ENCODE data around the gene TMEM63A.
A peak's percentile ranks its signal among the peaks of the same experiment; 100 is the strongest.
"Not testable (repeated sequence)": the region's sequence is repeated elsewhere in the genome, so short reads cannot be mapped to it uniquely, and the experiment has no call there.

The TMEM63A gene

DNA sequence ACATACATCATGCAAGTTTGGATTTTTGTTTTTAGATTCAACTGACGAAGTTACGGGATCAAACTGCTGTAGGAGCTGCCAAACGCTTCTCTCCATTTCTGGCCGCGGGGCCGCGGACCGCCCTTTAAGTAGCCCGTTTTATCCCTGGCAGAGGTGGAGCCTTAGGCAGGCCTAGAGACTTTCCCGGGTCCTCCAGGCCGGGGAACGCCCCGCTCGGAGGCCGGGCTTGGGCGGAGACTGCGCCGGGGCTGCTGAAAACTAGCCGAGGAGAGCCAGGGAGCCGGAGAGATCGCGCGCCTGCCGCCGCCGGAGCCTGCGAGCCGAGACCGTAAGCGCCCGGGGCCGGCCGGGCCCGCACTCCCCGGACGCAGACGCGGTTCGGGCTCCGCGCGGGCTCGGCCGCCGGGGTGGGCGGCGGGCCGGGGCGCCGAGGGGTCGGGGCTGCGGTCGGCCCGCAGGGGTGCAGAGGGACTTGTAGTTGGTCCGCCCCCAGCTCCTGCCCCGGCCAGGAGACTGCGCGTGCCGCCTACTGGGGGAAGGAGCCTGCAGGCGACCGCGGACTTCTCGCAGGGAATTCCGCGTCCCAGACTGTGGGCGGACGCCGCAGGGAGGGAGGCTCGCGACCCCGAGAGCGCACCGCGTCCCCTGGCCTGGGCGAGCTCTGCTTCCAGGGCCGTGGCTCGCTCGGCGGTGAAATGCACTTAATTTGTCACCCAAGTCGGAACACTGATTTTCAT, 72.2 kb downstream of the TMEM63A start, which contains the start of gene EPHX1:
EPHX1 (plus strand) TSS at position 283 of the 737 bp plus-strand sequence. CDS start 18,606 bp downstream, outside the sequence.
- no peak for TF ChIP-seq PAX5 (IDR thresholded peaks at IDR 0.05; ENCODE audit: insufficient read depth, low read length, severe bottlenecking)
- TF ChIP-seq POU2F2 (IDR thresholded peaks at IDR 0.05; ENCODE audit: low read depth, low read length), result no peak
- TF ChIP-seq POLR2AphosphoS5 (IDR thresholded peaks at IDR 0.05; ENCODE audit: low read depth, low read length), result no peak
- no peak for TF ChIP-seq SPI1 (IDR thresholded peaks at IDR 0.05; ENCODE audit: low read depth, low read length)
- TF ChIP-seq TAF1 (IDR thresholded peaks at IDR 0.05; ENCODE audit: low read depth, low read length), result no peak
- no peak for TF ChIP-seq POLR2A (IDR thresholded peaks at IDR 0.05; ENCODE audit: low read depth, low read length)
- FAIRE-seq (peak; percentile 26), DNase-seq (ENCODE audit: insufficient read length, low spot score) (peak; percentile 91)

DNA sequence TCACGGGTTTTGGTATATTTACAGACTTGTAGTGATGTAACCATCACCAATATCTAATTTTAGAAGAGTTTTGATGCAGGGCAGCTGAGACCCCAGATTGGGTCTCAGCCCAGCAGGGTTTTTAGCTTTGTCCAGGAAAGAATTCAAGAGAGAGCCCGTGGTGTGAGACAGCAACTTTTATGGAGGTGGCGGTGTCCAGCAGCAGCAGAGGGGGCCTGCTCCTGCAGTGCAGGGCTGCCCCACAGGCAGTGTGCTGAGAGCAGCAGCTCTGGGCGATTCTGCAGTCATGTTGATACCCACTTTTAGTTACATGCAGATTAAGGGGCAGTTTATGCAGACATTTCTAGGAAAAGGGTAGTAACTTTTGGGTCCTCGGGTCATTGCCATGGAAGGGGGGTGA, 74.0 kb downstream of the TMEM63A start:
- FAIRE-seq (no peak), DNase-seq (ENCODE audit: insufficient read length, low spot score) (no peak)
- TF ChIP-seq POLR2AphosphoS5 (IDR thresholded peaks at IDR 0.05; ENCODE audit: low read depth, low read length), result no peak
- no peak for TF ChIP-seq SPI1 (IDR thresholded peaks at IDR 0.05; ENCODE audit: low read depth, low read length)
- no peak for TF ChIP-seq PAX5 (IDR thresholded peaks at IDR 0.05; ENCODE audit: insufficient read depth, low read length, severe bottlenecking)
- no peak for TF ChIP-seq POLR2A (IDR thresholded peaks at IDR 0.05; ENCODE audit: low read depth, low read length)
- TF ChIP-seq TAF1 (IDR thresholded peaks at IDR 0.05; ENCODE audit: low read depth, low read length), result no peak
- TF ChIP-seq POU2F2 (IDR thresholded peaks at IDR 0.05; ENCODE audit: low read depth, low read length), result no peak

DNA sequence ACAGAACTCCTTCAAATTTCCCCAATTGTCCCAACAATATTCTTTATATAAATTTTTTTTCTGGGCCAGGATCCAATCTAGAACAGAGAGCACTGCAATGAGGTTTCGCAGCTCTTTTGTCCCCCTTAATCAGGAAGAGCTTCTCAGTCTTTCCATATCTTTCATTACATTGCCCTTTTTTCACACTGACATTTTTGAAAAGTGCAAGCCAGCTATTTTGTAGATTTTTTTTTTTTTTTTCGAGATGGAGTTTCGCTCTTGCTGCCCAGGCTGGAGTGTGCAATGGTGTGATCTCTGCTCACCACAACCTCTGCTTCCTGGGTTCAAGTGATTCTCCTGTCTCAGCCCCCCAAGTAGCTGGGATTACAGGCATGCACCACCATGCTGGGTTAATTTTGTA, 75.4 kb downstream of the TMEM63A start:
- DNase-seq (ENCODE audit: insufficient read length, low spot score); FAIRE-seq: not testable (repeated sequence)

DNA sequence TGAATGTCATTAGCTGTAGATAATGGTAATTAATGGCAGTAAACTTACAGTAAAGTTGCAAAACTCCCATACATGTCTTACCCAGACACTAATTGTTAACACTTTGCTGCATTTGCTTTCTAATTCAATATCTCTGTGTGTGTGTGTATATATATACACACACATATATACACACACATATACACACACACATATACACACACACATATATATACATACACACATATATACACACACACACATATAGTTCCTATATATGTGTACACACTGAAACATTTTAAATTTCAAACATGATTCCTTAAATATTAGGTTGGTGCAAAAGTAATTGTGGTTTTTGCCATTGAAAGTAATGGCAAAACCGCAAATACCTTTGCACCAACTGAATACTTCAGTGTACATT, 75.9 kb downstream of the TMEM63A start:
- FAIRE-seq (no peak), DNase-seq (ENCODE audit: insufficient read length, low spot score) (no peak)
- TF ChIP-seq POLR2AphosphoS5 (IDR thresholded peaks at IDR 0.05; ENCODE audit: low read depth, low read length) (no peak), TAF1 (IDR thresholded peaks at IDR 0.05; ENCODE audit: low read depth, low read length) (no peak), POU2F2 (IDR thresholded peaks at IDR 0.05; ENCODE audit: low read depth, low read length) (no peak), SPI1 (IDR thresholded peaks at IDR 0.05; ENCODE audit: low read depth, low read length) (no peak), POLR2A (IDR thresholded peaks at IDR 0.05; ENCODE audit: low read depth, low read length) (no peak), PAX5 (IDR thresholded peaks at IDR 0.05; ENCODE audit: insufficient read depth, low read length, severe bottlenecking) (no peak)

DNA sequence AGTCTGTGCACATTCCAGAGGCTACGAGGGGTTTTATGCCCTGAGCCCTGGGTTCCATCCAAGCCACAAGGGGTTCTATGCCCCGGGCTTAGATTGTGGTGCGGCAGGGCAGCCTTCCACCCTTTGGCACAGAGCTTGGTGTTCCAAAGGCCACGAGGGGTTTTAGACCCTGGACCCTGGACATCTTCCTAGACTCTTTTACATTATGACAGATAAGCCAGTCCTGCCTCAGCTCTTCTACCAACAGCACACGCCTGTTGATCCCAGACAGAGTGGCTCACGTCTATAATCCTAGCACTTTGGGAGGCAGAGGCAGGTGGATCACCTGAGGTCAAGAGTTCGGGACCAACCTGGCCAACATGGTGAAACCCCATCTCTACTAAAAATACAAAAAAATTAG, 81.0 kb downstream of the TMEM63A start:
- not testable (repeated sequence) for FAIRE-seq; DNase-seq (ENCODE audit: insufficient read length, low spot score)

DNA sequence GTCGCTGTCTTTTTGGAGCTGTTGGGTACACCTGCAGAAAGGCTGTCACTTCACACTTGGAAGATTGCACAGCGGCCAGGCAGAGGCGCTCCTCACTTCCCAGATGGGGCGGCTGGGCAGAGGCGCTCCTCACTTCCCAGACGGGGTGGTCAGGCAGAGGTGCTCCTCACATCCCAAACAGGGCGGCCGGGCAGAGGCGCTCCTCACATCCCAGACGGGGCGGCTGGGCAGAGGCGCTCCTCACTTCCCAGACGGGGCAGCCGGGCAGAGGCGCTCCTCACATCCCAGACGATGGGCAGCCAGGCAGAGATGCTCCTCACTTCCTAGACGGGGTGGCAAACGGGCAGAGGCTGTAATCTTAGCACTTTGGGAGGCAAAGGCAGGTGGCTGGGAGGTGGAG, 86.1 kb downstream of the TMEM63A start:
- DNase-seq (ENCODE audit: insufficient read length, low spot score); FAIRE-seq: not testable (repeated sequence)

Measured in GM12891 (cell line).